Measurements from ENCODE around the gene ZNF780A.

- TF ChIP-seq CTCF (IDR thresholded peaks at IDR 0.05) (no peak), POLR2A (IDR thresholded peaks at IDR 0.05) (no peak)
Measured at GRCh38 chr19:40130013-40130412, 39.3 kb upstream of the ZNF780A start.
